ENCODE data around the gene EDIL3.
"Not testable (repeated sequence)": the region's sequence is repeated elsewhere in the genome, so short reads cannot be mapped to it uniquely, and the experiment has no call there.

Gene EDIL3

GRCh38 chr5:84378961-84379360 lies 5.7 kb downstream of the EDIL3 start:
- no peak for DNase-seq (ENCODE audit: low spot score)

- no peak for DNase-seq (ENCODE audit: low spot score)
Observed at GRCh38 chr5:84378420-84378819, 6.3 kb downstream of the EDIL3 start.

- DNase-seq (ENCODE audit: low spot score): no peak
Observed at GRCh38 chr5:84376346-84376745, 8.3 kb downstream of the EDIL3 start.

DNA sequence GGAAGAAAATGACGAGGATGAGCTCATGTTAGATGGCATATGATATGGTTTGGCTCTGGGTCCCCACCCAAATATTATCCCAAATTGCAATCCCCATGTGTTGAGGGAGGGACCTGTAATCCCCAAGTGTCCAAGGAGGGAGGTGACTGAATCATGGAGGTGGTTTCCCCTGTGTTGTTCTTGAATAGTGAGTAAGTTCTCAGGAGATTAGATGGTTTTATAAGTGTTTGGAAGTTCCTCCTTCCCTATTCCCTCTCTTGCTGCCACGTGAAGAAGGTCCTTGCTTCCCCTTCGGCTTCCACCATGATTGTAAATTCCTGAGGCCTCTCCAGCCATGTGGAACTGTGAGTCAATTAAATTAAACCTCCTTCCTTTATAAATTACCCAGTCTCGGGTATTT lies 10.1 kb downstream of the EDIL3 start:
- no peak for DNase-seq (ENCODE audit: low spot score)

- DNase-seq (ENCODE audit: low spot score): no peak
Observed at GRCh38 chr5:84373506-84373905, 11.2 kb downstream of the EDIL3 start.

GRCh38 chr5:84372066-84372695 lies 12.5 kb downstream of the EDIL3 start:
- no peak for DNase-seq (ENCODE audit: low spot score)

DNA sequence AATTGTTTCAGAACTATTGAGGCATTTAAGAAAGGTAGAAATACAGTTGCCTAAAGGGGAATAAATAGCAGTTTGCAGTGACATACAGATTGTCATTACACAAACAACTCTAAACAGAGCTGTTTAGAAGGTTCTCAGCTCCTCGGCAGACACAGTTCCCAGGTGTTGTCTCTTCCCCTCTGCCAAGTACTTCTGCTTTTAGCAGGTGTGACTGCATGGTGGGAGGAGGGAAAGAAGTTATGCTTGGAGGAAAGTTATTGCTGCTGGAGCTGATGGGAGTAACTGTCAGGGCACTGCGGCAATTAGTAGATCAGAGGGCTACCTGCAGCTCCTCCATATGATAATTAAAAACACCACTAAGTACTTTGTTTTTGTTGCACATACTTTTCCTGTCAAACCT lies 14.5 kb downstream of the EDIL3 start:
- DNase-seq (ENCODE audit: low spot score): no peak

DNA sequence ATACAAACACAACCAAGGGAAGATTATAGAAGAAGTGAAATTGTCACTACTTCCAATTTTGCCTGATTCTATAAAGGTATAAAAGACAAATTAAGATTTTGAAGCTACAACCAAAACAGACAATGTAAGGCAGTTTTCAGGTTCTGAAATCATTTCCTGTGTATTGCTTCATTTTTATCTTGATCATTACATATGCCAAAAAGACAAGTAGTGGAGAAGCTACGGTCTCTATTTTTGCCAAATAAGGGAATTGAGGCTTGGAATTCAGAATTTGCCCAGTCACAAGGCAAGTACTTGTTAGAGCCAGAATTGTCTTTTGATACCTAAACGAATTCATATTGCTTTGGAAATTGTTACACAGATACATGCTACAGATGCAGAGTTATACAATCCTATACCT lies 20.6 kb downstream of the EDIL3 start:
- DNase-seq (ENCODE audit: low spot score): no peak

DNA sequence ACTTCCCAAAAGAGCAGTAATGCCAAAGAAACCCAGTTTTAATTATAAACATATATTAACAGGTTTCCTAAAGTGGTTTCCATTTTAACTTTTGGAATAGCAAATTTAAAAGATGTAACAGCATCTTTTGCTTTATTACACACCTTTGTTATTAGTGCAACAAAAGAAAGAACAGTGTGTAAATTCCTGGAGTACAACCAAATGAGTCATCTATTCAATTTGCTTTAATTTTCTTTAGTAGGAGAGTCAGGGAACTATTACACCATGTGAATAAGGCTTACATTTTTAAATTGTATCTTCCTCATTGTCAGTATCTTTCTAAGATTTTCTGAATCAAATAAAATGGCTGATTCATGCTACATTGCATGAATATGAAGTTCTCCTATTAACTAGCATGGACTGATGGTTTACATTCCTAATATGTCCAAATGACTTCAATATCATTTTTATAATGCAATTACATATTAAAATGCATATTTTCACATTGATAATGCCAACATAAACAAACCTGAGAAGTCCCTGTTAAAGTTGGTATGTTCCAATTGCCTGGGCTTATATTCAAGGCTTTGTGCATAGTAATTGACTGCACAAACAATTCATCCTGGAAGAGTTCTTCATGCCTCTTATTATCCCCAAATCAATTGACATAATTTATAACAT lies 22.5 kb downstream of the EDIL3 start:
- no peak for DNase-seq (ENCODE audit: low spot score)

DNA sequence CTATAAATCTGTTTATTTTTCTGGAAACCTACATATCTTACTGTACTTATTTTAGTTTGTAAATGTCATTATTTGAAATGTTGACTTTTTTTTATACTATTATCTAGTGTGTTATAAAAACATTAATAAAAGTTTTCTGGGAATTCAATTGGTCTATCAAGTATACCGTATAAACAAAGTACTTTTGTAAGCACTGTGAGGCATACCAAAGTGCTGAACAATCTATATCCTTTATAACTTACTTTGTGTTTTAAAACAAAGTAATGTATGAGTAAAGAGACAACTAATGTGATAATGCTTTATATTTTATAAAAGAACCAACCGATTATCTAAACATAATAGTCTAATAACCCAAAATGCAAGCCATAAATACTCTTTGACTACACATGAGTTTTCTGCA lies 23.1 kb downstream of the EDIL3 start:
- DNase-seq (ENCODE audit: low spot score): no peak

DNA sequence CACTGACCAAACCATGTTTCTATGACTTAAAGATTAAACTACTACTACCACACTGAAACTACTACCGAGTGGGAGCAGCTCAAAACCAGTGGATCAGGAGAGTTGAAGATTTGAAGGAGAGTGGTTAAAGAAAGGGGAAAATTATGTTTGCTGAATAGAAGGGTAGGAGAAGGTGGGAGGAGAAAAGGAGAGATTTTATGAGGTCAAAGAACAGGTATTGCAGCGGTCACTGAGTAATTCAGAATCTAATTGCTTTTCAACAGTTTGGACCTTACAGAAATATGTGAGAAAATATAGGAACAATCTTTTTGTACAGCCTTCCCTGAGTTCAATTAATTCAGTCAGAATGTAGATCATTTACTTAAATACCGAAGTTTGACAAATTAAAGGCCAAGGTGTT lies 24.6 kb downstream of the EDIL3 start:
- no peak for DNase-seq (ENCODE audit: low spot score)

DNA sequence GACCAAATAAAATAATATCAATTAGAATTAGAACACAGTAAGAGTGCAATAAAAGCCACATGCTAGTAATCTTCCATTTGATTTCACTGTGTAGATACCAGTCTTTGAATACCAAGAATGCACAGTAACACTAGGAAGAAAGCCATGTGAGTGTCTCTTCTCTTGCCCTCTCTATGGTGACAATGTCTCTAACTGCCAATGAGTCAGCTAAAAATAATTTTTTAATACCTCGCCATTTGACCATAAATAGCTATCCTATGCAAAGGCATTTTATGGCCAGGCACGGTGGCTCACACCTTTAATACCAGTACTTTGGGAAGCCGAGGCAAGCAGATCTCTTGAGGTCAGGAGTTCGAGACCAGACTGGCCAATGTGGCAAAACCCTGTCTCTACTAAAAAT lies 30.6 kb downstream of the EDIL3 start:
- no peak for DNase-seq (ENCODE audit: low spot score)

DNA sequence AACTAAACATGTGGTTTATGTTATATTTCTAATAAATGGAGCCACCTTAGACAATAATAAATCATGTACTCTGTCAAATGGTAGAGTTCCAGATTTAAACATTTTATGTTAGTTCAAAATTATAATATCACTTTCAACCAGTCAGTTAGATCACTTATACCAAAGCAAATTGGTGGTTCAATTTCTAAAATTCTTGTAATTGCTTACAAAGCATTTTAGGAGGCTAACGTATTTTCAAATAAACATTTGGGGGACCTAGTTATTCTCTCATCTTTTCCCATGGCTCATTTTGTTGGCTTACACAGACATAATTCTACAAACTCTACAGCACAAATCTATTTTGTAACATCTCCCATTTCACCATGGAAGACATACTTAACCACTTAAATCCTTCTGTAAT lies 39.9 kb downstream of the EDIL3 start:
- DNase-seq (ENCODE audit: low spot score): no peak

- DNase-seq (ENCODE audit: low spot score): no peak
Observed at GRCh38 chr5:84343171-84343570, 41.5 kb downstream of the EDIL3 start.

GRCh38 chr5:84332106-84332505 lies 52.6 kb downstream of the EDIL3 start:
- DNase-seq (ENCODE audit: low spot score): no peak

- DNase-seq (ENCODE audit: low spot score): no peak
Observed at GRCh38 chr5:84327591-84327990, 57.1 kb downstream of the EDIL3 start.

- DNase-seq (ENCODE audit: low spot score): no peak
Observed at GRCh38 chr5:84322646-84323045, 62.0 kb downstream of the EDIL3 start.

GRCh38 chr5:84317826-84318225 lies 66.9 kb downstream of the EDIL3 start:
- DNase-seq (ENCODE audit: low spot score): not testable (repeated sequence)

DNA sequence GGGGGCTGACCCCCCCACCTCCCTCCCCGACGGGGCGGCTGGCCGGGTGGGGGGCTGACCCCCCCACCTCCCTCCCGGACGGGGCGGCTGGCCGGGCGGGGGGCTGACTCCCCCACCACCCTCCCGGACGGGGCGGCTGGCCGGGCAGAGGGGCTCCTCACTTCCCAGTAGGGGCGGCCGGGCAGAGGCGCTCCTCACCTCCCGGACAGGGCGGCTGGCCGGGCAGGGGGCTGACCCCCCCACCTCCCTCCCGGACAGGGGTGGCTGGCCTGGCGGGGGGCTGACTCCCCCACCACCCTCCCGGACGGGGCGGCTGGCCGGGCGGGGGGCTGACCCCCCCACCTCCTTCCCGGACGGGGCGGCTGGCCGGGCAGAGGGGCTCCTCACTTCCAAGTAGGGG lies 72.4 kb downstream of the EDIL3 start:
- DNase-seq (ENCODE audit: low spot score): not testable (repeated sequence)

DNA sequence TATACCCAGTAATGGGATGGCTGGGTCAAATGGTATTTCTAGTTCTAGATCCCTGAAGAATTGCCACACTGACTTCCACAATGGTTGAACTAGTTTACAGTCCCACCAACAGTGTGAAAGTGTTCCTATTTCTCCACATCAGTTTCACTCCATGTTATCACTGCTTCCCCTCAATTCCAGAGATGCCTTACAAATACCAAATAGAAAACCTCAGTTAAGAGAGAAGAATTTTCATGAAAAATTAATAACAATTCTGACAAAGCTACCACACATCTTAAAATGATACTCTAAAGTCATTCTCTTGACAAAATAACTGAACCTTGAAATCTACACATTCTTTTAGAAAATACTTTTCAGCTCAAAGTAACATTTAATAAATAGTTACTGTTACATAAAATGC lies 74.8 kb downstream of the EDIL3 start:
- not testable (repeated sequence) for DNase-seq (ENCODE audit: low spot score)

GRCh38 chr5:84306601-84307000 lies 78.1 kb downstream of the EDIL3 start:
- DNase-seq (ENCODE audit: low spot score): no peak

GRCh38 chr5:84304599-84304998 lies 80.1 kb downstream of the EDIL3 start:
- no peak for DNase-seq (ENCODE audit: low spot score)

- DNase-seq (ENCODE audit: low spot score): no peak
Observed at GRCh38 chr5:84303315-84303714, 81.4 kb downstream of the EDIL3 start.

DNA sequence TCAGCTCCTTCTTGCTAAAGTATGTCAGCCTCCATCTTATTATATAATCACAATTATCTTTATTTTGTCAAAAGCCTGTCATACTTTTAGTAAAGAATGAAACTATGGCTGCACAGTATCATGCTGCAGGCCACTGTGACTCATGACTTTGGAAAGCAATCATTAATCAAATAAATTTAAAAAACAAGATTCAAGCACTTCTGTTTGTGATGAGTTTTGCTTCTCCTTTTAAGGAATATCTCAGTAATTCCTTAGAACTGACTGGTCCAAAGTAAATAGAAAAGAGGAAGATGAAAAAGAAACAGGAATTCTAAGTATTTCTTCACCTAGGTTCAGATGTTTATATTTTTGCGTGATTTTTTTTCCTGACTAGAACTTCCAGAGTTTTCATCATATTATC lies 83.1 kb downstream of the EDIL3 start:
- no peak for DNase-seq (ENCODE audit: low spot score)
